GM12865 (cell line): ENCODE measurements around the gene MED9.

Experiments
- DNase-seq: peaks from one replicate; pipeline ENCODE4 v3.0.0; 2010; ENCODE audit warnings: low read depth
- H3K4me3 ChIP-seq: 2 replicates; pipeline ENCODE4 v1.5.1; 2011; ENCODE audit warnings: mild to moderate bottlenecking, low read depth, low read length, control low read depth
- CTCF ChIP-seq: IDR thresholded peaks from 2 replicates; pipeline ENCODE4 v1.5.1; 2011; ENCODE audit warnings: low read length, control low read depth, low read depth, inconsistent platforms; ENCODE audit not compliant: insufficient read depth; ENCODE audit errors: missing control alignments

MED9 gene

DNA sequence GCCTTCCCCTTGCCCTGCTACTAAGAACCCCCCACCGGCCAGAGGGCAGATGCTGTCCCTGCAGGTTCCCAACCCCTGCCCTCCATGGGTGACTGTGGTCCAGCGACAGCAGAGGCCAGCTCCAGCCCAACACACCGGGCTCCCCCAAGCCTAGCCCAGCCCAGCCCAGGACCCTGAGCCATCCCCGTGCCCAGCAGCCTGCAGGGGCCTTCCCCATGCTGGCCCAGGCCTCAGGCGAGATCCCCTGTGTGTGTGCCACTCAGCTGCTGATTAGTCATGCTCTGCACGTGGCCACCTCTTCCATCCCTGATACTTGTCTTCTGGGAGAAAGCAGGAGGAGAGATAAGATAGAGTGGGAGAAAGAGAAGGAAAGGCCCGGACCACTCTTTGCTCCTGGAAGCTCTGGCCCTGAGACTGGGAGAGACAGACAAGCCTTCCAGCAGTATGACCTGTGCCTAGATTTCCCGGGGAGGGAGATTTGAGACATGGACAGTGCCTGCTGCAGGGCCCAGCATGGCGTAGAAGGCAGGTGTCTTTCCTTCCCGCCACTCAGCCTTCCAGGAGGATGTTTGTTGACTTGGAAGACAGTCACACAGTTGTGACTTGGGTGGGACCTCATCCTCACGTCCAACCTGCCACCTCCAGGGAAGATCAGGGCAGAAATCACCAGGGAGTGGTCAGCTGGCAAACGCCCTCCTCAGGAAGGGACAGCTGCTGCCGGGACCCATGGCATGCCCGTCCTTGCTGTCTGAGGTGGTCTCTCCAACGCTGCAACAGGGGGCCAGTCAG is 60.7 kb downstream of the MED9 start:
- H3K4me3 ChIP-seq = no peak overlapping the region
- DNase-seq = no peak
- no peak for TF ChIP-seq CTCF

GRCh38 chr17:17538417-17539391 is 61.9 kb downstream of the MED9 start:
- DNase-seq = no peak
- no peak for TF ChIP-seq CTCF
- no peak overlapping the region for H3K4me3 ChIP-seq

- TF ChIP-seq CTCF = no peak
- DNase-seq = no peak
- H3K4me3 ChIP-seq = no peak overlapping the region
These were observed 62.8 kb downstream of the MED9 start for GRCh38 chr17:17539591-17539990.

- no peak for TF ChIP-seq CTCF
- DNase-seq = no peak
These were observed 63.6 kb downstream of the MED9 start for GRCh38 chr17:17540278-17540906.

DNA sequence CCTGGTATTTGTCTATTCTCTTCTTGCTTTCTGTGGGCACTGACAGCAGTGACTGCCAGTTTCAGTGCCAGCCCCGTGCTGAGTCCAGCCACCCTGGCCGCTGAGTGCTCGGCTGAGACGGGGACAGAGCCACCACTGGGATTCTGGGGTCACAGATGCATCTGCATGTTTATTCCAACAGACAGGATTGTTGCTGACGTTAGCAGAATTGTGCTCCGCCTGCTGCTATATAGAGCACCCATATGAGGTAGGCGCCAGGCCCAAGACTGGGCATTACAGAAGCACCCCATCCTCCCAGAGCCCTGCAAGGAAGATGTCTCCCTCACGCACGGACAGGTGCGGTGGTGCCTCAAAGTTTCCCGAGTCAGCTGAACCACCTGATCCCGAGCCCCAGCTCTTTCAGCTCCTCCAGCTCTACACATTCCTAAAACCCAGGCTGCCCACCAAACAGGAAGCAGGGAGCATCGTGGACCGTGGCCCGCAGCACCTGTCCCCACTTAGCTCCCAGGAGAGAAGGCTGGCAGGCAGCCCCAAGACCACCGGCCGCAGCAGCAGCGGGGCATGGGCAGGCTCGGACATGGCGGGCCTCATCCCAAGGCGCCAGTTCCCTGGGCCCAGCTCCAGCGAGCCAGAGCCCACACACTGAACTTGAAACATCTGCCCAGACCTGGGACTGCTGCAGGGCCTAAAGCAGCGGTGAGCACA is 64.3 kb downstream of the MED9 start:
- DNase-seq = no peak
- TF ChIP-seq CTCF = no peak
- H3K4me3 ChIP-seq = no peak overlapping the region

More at GRCh38 chr17:17540278-17540906, 63.6 kb downstream of the MED9 start:
- no peak overlapping the region for H3K4me3 ChIP-seq

GRCh38 chr17:17541640-17542001 is 64.8 kb downstream of the MED9 start:
- TF ChIP-seq CTCF = no peak
- no peak overlapping the region for H3K4me3 ChIP-seq
- DNase-seq = no peak
